GM23338 (cell line): ENCODE data around the gene CHD9NB. TPM values are rescaled to one million over a fixed set of nuclear protein-coding genes. Genes with fewer than 3 reads are reported as not detected.

Source experiments
- ATAC-seq: fragments of 200-7000 bp; cut with Tn5 transposase; 3 replicates; pipeline ENCODE4 v1.9.1; 2020
- DNase-seq: peaks from one replicate; pipeline ENCODE4 v3.0.0-alpha.2; 2015; ENCODE audit warnings: low spot score
- H2AFZ ChIP-seq: fragments of 200-600 bp; sonication (generic); 2 replicates; pipeline ENCODE4 v1.8.0; 2016; ENCODE audit warnings: antibody characterized with exemption, mild to moderate bottlenecking, moderate library complexity
- H3F3A ChIP-seq: fragments of 200-600 bp; sonication (generic); replicated peaks from 2 replicates; pipeline ENCODE4 v1.8.0; 2017; ENCODE audit warnings: antibody characterized with exemption, mixed run types, low read depth
- H3K27ac ChIP-seq: fragments of 200-600 bp; sonication (generic); 2 replicates; pipeline ENCODE4 v1.6.1; 2016; ENCODE audit warnings: low read depth
- H3K27me3 ChIP-seq: fragments of 200-600 bp; sonication (generic); 2 replicates; pipeline ENCODE4 v1.8.0; 2016; ENCODE audit warnings: mild to moderate bottlenecking, mixed run types, moderate library complexity; ENCODE audit not compliant: insufficient read depth
- H3K36me3 ChIP-seq: fragments of 200-600 bp; sonication (generic); 2 replicates; pipeline ENCODE4 v1.8.0; 2016; ENCODE audit warnings: mild to moderate bottlenecking; ENCODE audit not compliant: insufficient read depth
- H3K4me1 ChIP-seq: fragments of 200-600 bp; sonication (generic); 2 replicates; pipeline ENCODE4 v1.8.0; 2016; ENCODE audit warnings: mild to moderate bottlenecking, moderate library complexity; ENCODE audit not compliant: insufficient read depth
- H3K4me2 ChIP-seq: fragments of 200-600 bp; sonication (generic); 2 replicates; pipeline ENCODE4 v1.7.1; 2017; ENCODE audit warnings: mixed run types
- H3K4me3 ChIP-seq: fragments of 200-600 bp; sonication (generic); 2 replicates; pipeline ENCODE4 v1.6.1; 2016; ENCODE audit warnings: mixed run types
- H3K79me2 ChIP-seq: fragments of 200-600 bp; sonication (generic); replicated peaks from 2 replicates; pipeline ENCODE4 v1.8.0; 2017; ENCODE audit warnings: mild to moderate bottlenecking; ENCODE audit not compliant: insufficient read depth
- H3K9me2 ChIP-seq: fragments of 200-600 bp; sonication (generic); 2 replicates; pipeline ENCODE4 v1.8.0; 2017; ENCODE audit not compliant: insufficient read depth
- H4K20me1 ChIP-seq: fragments of 200-600 bp; sonication (generic); replicated peaks from 2 replicates; pipeline ENCODE4 v1.8.0; 2017; ENCODE audit warnings: mild to moderate bottlenecking; ENCODE audit not compliant: insufficient read depth
- H3K27ac Mint-ChIP-seq: 2 replicates; pipeline ENCODE4 v1.8.0; 2020; ENCODE audit warnings: inconsistent platforms, mild to moderate bottlenecking, moderate library complexity, mixed read lengths
- H3K27me3 Mint-ChIP-seq: 3 replicates; pipeline ENCODE4 v1.8.0; 2022; ENCODE audit warnings: low read depth, mild to moderate bottlenecking, moderate library complexity, mixed read lengths, inconsistent platforms; ENCODE audit not compliant: insufficient read depth, poor library complexity
- H3K36me3 Mint-ChIP-seq: 3 replicates; pipeline ENCODE4 v1.8.0; 2021; ENCODE audit warnings: low read depth, mild to moderate bottlenecking, inconsistent platforms, moderate library complexity, mixed read lengths
- H3K4me1 Mint-ChIP-seq: 3 replicates; pipeline ENCODE4 v1.8.0; 2020; ENCODE audit warnings: mild to moderate bottlenecking, inconsistent platforms, mixed read lengths
- H3K4me3 Mint-ChIP-seq: 3 replicates; pipeline ENCODE4 v1.8.0; 2021; ENCODE audit warnings: moderate library complexity, mild to moderate bottlenecking, inconsistent platforms, mixed read lengths
- H3K9me3 Mint-ChIP-seq: 3 replicates; pipeline ENCODE4 v1.8.0; 2020; ENCODE audit warnings: moderate library complexity, mild to moderate bottlenecking, inconsistent platforms, mixed read lengths
- JUNB ChIP-seq: IDR thresholded peaks from one replicate; pipeline ENCODE4 v1.6.1; 2016; ENCODE audit warnings: antibody characterized with exemption; ENCODE audit not compliant: unreplicated experiment
- NANOG ChIP-seq: IDR thresholded peaks from 2 replicates; pipeline ENCODE4 v1.6.1; 2016; ENCODE audit warnings: antibody characterized with exemption, borderline replicate concordance
- POLR2AphosphoS5 ChIP-seq: IDR thresholded peaks from 2 replicates; pipeline ENCODE4 v1.6.1; 2016; ENCODE audit warnings: antibody characterized with exemption, low read depth
- STAT1 ChIP-seq: IDR thresholded peaks from one replicate; pipeline ENCODE4 v1.6.1; 2016; ENCODE audit warnings: antibody characterized with exemption; ENCODE audit not compliant: unreplicated experiment
- ZNF114 ChIP-seq: fragments of 250-450 bp; sonication (Bioruptor Pico); IDR thresholded peaks from 2 replicates; pipeline ENCODE4 v1.5.0; 2020; ENCODE audit warnings: mild to moderate bottlenecking, moderate library complexity
- ZNF331 ChIP-seq: fragments of 250-450 bp; sonication (Bioruptor Pico); IDR thresholded peaks from 2 replicates; pipeline ENCODE4 v1.5.0; 2020; ENCODE audit warnings: low read depth, mild to moderate bottlenecking, moderate library complexity
- polyA plus RNA-seq: library from polyadenylated mRNA; unstranded; fragments of >200 nt; fragmentation: Nextera tagmentation; extraction: Ambion mirVana; gene quantifications from 2 replicates; pipeline ENCODE4 v1.2.1, GENCODE V29; 2016
- total RNA-seq: library from RNA; depleted of rRNA; stranded (reverse); fragments of >200 nt; shearing (Covaris generic); gene quantifications from 2 replicates; pipeline ENCODE4 v1.2.3, GENCODE V29; 2014
- TF ChIP-seq, protein P1 (sequence below): IDR thresholded peaks from one replicate; pipeline ENCODE4 v1.6.1; 2018; ENCODE audit warnings: antibody characterized with exemption; ENCODE audit not compliant: unreplicated experiment
- TF ChIP-seq, protein P2 (sequence below), 2 experiments: fragments of 200-600 bp in 1 of 2; sonication (generic) in 1 of 2; conservative IDR thresholded peaks; 2 replicates each; pipeline versions ENCODE4 v1.5.1 to v1.6.1; 2016 to 2017; ENCODE audit warnings: antibody characterized with exemption in 2 of 2, low read depth in 2 of 2, mild to moderate bottlenecking in 2 of 2, moderate library complexity in 1 of 2

Gene CHD9NB
- total and polyA plus RNA-seq, 2 experiments from 2014 or later, result 1.7 to 4.2 TPM

DNA sequence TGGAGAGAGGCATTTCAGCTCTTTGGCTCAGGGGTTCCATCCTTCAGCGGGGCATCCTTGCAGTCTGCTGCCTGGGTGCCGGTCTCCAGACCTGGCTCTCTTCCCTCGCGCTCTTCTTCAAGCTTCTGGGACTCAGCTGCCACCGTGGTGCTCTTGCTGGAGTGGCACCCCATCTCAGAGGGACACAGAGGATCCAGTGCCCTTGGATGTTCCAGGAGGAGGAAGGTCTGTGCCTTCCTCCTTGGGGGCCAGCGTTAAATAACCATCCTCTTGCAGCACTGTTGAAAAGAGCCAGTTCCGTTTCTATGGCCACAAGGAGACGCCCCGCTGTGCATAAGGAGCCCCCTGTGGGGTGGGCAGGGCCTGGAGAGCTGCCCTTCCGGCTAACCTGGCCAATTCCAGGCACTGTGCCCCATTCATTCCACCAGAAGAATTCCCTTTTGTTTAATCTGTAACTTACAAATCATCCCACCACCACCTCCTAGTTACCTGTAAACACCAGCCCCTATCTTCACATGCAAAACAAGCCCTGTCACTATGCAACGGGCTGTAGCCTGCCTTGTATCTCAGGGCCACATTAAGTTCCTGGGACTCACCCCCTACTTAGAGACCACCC is 8.6 kb downstream of the CHD9NB start:
- peak overlapping the region; percentile 11; the same call in 1 of the 2 replicates for H3K27ac ChIP-seq
- H3K9me2 ChIP-seq, result peaks cover 11% of the 10 kb centered on the region
- H3K4me3 ChIP-seq, result peak overlapping the region; percentile 56
- no peak for TF ChIP-seq ZNF331 (CRISPR knock-in tag)
- peak; percentile 54 for TF ChIP-seq POLR2AphosphoS5
- peak overlapping the region; percentile 73 for H3K4me2 ChIP-seq
- H4K20me1 ChIP-seq, result no peaks in the 10 kb centered on the region
- peaks cover 8% of the 10 kb centered on the region for H3K27me3 Mint-ChIP-seq
- peak overlapping the region; percentile 76 for H3K4me3 Mint-ChIP-seq
- peaks cover 10% of the 10 kb centered on the region for H3F3A ChIP-seq
- H3K79me2 ChIP-seq, result no peaks in the 10 kb centered on the region
- DNase-seq (peak; percentile 94), ATAC-seq (peak; percentile 79)
- H3K36me3 Mint-ChIP-seq, result peaks cover 29% of the 10 kb centered on the region
- H3K4me1 ChIP-seq, result peaks cover 45% of the 10 kb centered on the region
- peaks cover 53% of the 10 kb centered on the region for H3K4me1 Mint-ChIP-seq
- no peak overlapping the region for H2AFZ ChIP-seq
- H3K9me3 Mint-ChIP-seq, result peaks cover 31% of the 10 kb centered on the region
- peak overlapping the region; percentile 74 for H3K27ac Mint-ChIP-seq
- H3K36me3 ChIP-seq, result 0 out of 2 replicates have a peak, but pooled peaks cover 4% of the 10 kb centered on the region
- H3K27me3 ChIP-seq, result no peaks in the 10 kb centered on the region

DNA sequence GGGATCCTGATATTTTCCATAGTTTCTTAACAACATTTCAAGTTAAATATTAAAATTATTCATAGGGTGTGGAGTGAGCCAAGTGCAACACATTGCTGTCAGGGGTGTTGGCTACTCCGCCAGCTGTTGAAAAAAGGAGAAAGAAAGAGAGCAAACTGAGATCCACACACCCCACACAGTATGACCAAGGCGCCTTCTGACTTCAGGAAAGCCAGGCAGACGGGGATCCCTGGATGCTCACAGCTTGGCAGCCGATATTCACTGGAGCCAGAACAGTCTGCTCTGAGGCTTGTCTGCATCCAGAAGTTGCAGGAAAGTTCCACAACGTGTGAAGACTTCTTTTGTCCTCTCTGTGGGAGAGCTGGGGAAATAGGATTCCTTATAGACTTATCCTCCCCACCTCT is 9.3 kb downstream of the CHD9NB start:
- H3K4me3 ChIP-seq, result peak overlapping the region; percentile 56

GRCh38 chr16:53042235-53042701 is 10.4 kb downstream of the CHD9NB start:
- H3K4me1 ChIP-seq, result peaks cover 45% of the 10 kb centered on the region
- 0 out of 2 replicates have a peak, but pooled peaks cover 4% of the 10 kb centered on the region for H3K36me3 ChIP-seq
- no peak overlapping the region for H2AFZ ChIP-seq
- DNase-seq (peak; percentile 60), ATAC-seq (no peak)
- peak overlapping the region; percentile 91 for H3K27ac ChIP-seq
- H3K9me3 Mint-ChIP-seq, result peaks cover 25% of the 10 kb centered on the region
- H3K27ac Mint-ChIP-seq, result peak overlapping the region; percentile 95; the same call in 1 of the 2 replicates
- peaks cover 11% of the 10 kb centered on the region for H3K9me2 ChIP-seq
- peak overlapping the region; percentile 56 for H3K4me3 ChIP-seq
- peak overlapping the region; percentile 76 for H3K4me3 Mint-ChIP-seq
- H3K36me3 Mint-ChIP-seq, result peaks cover 21% of the 10 kb centered on the region
- H4K20me1 ChIP-seq, result no peaks in the 10 kb centered on the region
- peaks cover 8% of the 10 kb centered on the region for H3K27me3 Mint-ChIP-seq
- H3K4me2 ChIP-seq, result peak overlapping the region; percentile 73
- H3K4me1 Mint-ChIP-seq, result peaks cover 55% of the 10 kb centered on the region
- no peaks in the 10 kb centered on the region for H3K79me2 ChIP-seq
- H3F3A ChIP-seq, result peaks cover 10% of the 10 kb centered on the region
- H3K27me3 ChIP-seq, result no peaks in the 10 kb centered on the region
- TF ChIP-seq STAT1 (no peak), NANOG (no peak), ZNF114 (CRISPR knock-in tag) (no peak), ZNF331 (CRISPR knock-in tag) (no peak), JUNB (no peak), POLR2AphosphoS5 (no peak)
- TF ChIP-seq, protein P1, sequence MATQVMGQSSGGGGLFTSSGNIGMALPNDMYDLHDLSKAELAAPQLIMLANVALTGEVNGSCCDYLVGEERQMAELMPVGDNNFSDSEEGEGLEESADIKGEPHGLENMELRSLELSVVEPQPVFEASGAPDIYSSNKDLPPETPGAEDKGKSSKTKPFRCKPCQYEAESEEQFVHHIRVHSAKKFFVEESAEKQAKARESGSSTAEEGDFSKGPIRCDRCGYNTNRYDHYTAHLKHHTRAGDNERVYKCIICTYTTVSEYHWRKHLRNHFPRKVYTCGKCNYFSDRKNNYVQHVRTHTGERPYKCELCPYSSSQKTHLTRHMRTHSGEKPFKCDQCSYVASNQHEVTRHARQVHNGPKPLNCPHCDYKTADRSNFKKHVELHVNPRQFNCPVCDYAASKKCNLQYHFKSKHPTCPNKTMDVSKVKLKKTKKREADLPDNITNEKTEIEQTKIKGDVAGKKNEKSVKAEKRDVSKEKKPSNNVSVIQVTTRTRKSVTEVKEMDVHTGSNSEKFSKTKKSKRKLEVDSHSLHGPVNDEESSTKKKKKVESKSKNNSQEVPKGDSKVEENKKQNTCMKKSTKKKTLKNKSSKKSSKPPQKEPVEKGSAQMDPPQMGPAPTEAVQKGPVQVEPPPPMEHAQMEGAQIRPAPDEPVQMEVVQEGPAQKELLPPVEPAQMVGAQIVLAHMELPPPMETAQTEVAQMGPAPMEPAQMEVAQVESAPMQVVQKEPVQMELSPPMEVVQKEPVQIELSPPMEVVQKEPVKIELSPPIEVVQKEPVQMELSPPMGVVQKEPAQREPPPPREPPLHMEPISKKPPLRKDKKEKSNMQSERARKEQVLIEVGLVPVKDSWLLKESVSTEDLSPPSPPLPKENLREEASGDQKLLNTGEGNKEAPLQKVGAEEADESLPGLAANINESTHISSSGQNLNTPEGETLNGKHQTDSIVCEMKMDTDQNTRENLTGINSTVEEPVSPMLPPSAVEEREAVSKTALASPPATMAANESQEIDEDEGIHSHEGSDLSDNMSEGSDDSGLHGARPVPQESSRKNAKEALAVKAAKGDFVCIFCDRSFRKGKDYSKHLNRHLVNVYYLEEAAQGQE, result no peak
- TF ChIP-seq, protein P2, sequence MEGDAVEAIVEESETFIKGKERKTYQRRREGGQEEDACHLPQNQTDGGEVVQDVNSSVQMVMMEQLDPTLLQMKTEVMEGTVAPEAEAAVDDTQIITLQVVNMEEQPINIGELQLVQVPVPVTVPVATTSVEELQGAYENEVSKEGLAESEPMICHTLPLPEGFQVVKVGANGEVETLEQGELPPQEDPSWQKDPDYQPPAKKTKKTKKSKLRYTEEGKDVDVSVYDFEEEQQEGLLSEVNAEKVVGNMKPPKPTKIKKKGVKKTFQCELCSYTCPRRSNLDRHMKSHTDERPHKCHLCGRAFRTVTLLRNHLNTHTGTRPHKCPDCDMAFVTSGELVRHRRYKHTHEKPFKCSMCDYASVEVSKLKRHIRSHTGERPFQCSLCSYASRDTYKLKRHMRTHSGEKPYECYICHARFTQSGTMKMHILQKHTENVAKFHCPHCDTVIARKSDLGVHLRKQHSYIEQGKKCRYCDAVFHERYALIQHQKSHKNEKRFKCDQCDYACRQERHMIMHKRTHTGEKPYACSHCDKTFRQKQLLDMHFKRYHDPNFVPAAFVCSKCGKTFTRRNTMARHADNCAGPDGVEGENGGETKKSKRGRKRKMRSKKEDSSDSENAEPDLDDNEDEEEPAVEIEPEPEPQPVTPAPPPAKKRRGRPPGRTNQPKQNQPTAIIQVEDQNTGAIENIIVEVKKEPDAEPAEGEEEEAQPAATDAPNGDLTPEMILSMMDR (conservative IDR thresholded peaks at IDR 0.05; ENCODE audit: low read depth in 2 of 2), result no peak

More for the DNA sequence above, 9.3 kb downstream of the CHD9NB start:
- Mint-ChIP-seq H3K27me3 (peaks cover 8% of the 10 kb centered on the region), H3K9me3 (peaks cover 31% of the 10 kb centered on the region), H3K4me3 (peak overlapping the region; percentile 76), H3K36me3 (peaks cover 26% of the 10 kb centered on the region), H3K27ac (no peak overlapping the region), H3K4me1 (peaks cover 55% of the 10 kb centered on the region)
- Histone ChIP-seq H3K4me1 (peaks cover 45% of the 10 kb centered on the region), H3K36me3 (0 out of 2 replicates have a peak, but pooled peaks cover 4% of the 10 kb centered on the region), H3K27ac (0 out of 2 replicates have a peak overlapping the region, but pooled peaks have one; percentile 5), H3K27me3 (no peaks in the 10 kb centered on the region), H3K79me2 (no peaks in the 10 kb centered on the region), H4K20me1 (no peaks in the 10 kb centered on the region), H3F3A (peaks cover 10% of the 10 kb centered on the region), H3K9me2 (peaks cover 11% of the 10 kb centered on the region), H3K4me2 (peak overlapping the region; percentile 73), H2AFZ (no peak overlapping the region)
- ATAC-seq (peak; percentile 14), DNase-seq (peak; percentile 30)
- no peak for TF ChIP-seq POLR2AphosphoS5
- TF ChIP-seq, protein P2 (conservative IDR thresholded peaks at IDR 0.05; ENCODE audit: low read depth in 2 of 2), result no peak
